Central memory CD4-positive, alpha-beta T cell (primary cell): ENCODE measurements around the gene KIAA0513.
"Not testable (repeated sequence)": the region's sequence is repeated elsewhere in the genome, so short reads cannot be mapped to it uniquely, and the experiment has no call there.

Experiments used
- DNase-seq: peaks from one replicate; pipeline ENCODE4 v3.0.0; 2022

KIAA0513 gene

DNA sequence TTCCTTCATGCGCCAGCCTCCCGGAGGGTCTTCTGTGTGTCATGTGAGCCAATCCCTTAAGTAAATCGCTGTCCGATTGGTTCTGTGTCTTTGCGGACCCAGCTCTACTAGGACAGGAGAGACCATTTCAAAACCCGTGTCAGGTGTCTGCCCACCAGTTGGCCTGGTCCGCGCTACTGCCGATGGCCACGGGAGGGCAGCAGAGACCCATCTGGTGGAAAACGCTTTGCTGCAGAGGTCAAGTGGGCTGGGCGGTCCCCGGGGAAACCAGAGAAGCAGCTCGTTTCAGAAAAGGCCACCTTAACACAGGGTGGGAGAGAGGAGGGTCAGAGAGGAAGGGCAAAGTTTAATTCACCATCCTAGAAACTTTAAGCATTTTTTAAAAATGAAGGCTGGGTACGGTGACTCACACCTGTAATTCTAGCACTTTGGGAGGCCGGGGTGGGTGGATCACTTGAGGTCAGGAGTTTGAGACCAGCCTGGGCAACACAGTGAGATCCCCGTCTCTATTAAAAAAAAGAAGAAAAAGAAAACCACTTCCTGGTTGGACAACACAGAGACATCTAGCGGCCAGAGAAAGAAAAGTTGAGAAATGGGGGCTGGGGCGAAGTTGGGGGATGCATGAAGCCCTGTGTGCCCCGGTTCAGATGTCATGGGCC, 87.4 kb downstream of the KIAA0513 start:
- DNase-seq: peak; percentile 48

DNA sequence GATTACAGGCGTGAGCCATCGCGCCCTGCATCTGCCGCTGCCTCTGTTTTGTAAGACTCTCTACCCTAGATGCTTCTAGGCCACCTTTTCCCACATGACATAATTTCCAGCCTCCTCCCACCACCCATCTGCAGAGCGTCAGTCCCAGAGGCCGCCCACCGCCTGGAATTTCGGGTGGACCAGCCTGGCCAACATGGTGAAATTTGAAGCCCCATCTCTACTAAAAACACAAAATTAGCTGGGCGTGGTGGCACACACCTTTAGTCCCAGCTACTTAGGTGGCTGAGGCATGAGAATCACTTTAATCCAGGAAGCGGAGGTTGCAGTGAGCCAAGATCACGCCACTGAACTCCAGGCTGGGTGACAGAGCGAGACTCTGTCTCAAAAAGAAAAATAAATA, 89.8 kb downstream of the KIAA0513 start:
- DNase-seq: no peak

GRCh38 chr16:85120006-85120340, 92.4 kb downstream of the KIAA0513 start:
- no peak for DNase-seq

DNA sequence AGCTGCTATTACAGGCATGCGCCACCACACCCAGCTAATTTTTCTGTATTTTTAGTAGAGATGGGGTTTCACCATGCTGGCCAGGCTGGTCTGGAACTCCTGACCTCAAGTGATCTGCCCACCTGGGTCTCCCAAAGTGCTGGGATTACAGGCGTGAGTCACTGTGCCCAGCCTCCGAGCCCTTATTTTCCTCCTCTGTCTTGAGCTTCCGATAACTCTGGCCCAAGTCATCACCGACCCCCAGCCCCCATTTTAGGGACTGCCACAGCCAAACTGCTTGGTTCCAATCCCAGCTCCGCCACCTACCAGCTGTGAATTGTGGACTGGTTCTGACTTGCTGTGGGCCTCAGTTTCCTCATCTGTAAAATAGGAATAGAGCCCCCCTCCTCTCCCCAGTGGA, 95.8 kb downstream of the KIAA0513 start:
- not testable (repeated sequence) for DNase-seq

- DNase-seq: no peak
Measured at GRCh38 chr16:85123891-85124635, 96.5 kb downstream of the KIAA0513 start.

DNA sequence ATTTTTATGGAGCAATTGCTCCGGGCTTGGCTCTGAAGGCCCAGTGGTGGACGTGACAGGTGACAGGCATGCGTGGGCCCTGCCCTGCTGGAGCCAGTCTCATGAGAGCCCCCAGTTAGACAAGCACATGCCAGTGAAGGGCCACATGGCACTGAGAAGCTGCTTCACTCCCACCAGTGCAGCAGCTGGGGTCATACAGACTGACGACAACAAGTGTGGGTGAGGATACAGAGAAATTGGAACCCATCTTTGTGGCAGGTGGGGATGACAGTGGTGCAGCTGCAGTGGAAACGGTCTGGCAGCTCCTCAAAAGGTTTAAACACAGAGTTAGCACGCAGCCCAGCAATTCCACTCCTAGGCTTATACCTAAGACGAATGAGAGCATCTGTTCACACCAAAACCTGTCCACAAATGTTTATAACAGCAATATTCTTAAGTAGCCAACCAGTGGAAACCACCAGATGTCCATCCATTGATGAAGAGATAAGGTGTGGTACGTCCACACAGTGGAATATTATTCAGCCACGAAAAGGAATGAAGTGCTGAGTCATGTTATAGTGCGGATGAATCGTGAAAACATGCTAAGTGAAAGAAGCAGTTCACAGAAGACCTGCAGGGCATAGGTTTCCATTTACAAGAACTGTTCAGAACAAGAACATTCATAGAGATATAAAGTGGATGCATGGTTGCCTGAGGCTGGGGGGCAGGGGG, 97.2 kb downstream of the KIAA0513 start:
- no peak for DNase-seq

DNA sequence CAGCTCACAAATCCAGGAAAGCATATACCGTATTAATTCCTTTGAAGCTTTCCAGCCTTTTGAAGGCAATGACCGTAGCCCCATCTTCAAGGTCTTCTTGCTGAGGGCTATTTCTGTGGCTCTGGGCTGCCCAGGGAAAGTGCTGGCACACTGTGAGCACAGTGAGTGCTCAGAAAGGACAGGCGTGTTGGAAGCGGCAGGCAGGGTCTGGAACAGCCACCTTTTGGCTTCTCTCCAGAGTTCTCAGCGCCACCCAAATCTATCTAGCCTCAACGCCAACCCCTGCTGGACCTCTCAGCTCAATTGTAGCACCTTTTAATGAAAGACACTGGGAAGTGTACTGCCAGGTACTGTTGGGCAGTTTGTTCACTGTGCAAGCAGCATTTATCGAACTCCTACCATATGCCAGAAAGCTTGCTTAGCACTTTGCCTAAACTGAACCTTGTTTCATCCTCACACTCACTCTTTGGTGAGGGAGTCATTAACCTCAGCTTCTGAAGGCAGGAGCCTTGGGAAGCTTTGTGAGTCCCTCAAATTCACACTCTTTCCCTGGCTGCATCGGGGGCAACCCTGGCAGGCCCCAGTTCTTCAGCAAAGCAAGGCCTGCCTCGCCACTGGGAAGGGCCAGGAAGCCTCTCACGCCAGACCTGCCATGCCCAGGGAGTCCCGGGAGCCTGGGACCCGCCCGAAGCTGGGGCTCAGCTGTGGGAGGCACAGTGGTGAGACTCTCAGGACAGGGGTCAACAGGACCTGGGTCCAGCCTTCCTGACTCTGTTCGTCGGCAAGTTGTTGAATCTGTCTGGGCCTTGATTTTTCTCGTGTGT, 98.2 kb downstream of the KIAA0513 start:
- DNase-seq: no peak

DNA sequence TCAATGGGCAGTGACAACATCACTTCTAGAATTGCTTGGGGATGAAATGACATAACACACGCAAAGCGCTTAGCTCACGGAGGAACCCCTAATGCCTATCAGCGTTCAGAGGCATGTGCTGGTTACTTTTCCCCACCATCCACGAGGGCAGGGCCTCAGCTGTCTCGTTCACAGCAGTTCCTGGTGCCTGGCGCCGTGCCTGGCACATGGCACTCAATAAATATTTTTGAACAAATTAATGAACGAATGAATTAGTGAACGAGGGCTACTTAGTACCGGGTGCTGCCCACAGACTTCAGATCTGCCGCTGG, 98.8 kb downstream of the KIAA0513 start:
- no peak for DNase-seq

DNA sequence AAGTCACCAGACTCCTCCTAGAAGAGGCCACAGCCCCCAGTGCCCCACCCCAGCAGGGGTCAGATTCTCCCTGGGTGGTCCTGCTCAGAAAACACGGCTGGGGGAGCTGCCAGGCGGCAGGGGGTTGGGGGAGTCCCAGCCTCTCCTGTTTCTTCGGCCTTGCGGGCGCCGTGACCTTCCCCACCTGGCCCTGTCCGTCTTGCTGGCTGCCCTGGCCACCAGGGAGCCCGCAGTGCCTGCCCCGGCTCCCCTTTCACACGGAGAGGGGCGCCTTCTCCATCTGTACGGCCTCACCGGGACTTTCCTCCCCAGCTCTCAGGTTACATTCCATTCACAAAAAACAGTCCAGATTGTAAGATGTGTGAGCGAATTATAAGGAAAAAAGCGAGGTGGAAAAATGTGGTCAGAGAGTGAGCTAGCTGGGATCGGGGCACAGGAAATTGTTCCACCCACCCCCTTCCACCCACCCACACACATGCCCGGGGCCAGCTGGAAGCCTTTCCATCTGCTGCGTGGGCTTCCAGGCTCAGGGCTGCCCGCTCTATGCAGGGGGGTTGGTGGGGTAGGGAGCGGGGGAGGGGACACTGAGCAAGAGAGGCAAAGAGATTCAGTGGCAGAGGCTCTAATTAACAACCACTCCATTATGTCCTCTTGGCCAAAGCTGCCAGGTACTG, 99.2 kb downstream of the KIAA0513 start:
- DNase-seq: no peak

GRCh38 chr16:85127379-85127723, 99.8 kb downstream of the KIAA0513 start:
- DNase-seq: no peak

DNA sequence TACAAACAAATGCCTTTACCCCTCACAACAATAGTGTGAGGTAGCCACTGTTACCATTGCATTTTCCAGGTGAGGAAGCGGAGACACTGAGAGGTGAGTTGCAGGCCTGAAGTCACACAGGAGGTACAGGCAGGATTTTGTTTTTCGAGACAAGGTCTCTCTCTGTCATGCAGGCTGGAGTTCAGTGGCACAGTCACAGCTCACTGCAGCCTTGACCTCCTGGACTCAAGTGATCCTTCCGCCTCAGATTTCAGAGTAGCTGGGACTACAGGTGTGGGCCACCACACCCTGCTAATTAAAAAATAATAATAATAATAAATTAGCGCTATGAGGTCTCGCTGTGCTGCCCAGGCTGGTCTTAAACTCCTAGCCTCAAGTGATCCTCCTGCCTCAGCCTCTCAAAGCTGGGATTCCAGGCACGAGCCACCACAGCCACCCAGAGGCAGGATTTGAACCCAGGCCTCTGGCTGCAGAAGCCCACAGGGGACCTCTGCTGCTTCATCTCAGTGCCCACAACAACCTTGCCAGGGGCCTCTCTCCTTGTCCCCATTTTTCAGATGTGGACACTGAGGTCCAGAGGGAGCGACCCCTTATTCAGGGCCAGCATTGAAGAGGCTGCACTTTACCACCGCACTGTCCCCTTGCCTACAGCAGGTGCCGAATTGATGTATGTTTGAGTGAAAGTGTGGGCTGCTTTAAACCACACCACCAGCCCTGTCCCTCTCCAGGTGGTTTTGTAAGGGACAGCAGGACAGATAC, 100.7 kb downstream of the KIAA0513 start:
- no peak for DNase-seq

DNA sequence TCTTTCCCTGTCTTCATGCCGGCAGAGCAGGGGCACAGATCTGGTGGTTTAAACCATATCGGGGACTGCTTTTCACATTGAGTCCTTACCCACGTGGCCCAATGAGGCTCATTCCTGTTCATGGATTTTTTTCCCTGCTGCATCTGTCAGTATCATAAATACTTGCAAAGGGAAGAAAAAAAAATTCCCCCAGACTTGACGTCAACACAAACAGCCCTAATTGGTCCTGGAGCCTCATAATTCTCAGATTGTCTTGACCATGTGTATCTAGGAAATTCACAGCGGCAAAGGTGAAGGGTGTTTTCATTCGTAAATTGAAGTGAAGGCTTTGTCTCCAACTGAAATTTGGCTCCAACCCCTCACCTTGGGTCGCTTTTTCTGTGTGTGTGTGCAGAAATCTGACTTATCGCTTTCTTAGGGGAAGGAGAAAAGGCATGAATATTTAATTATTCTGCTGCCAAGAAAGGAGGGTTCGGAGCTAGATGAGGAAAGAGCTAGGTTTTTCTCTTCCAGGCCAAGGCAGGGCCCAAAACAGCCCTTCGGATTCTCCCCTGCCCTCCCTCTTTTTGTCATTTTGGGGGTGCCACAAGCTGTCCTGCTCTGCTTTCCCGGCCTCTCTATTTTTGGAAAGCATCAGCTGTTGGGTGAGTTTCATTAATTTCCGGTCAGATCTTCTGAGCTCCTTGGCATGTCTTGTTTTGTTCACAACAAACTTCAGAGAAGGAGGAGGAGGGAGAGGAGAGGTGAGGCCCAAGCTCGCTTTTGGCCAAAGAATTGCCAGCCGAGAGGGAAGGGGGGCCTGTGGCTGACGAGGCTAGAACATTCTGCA, 102.5 kb downstream of the KIAA0513 start:
- no peak for DNase-seq

DNA sequence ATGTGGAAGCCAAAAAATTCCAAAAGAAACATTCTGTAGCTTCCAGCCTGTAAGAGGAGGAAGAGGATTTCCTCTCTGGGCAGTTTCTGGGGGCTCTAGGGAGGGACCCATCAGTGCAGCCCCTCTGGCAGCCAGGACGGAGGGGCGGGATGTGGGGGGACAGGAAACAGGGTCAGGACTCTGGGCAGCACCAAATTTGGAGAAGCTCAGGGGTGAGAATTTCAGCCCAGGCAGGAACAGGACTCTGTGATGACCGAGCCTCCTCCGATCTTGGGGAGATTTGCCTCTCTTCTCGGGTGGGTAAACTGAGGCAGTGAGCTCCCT, 103.1 kb downstream of the KIAA0513 start:
- no peak for DNase-seq

DNA sequence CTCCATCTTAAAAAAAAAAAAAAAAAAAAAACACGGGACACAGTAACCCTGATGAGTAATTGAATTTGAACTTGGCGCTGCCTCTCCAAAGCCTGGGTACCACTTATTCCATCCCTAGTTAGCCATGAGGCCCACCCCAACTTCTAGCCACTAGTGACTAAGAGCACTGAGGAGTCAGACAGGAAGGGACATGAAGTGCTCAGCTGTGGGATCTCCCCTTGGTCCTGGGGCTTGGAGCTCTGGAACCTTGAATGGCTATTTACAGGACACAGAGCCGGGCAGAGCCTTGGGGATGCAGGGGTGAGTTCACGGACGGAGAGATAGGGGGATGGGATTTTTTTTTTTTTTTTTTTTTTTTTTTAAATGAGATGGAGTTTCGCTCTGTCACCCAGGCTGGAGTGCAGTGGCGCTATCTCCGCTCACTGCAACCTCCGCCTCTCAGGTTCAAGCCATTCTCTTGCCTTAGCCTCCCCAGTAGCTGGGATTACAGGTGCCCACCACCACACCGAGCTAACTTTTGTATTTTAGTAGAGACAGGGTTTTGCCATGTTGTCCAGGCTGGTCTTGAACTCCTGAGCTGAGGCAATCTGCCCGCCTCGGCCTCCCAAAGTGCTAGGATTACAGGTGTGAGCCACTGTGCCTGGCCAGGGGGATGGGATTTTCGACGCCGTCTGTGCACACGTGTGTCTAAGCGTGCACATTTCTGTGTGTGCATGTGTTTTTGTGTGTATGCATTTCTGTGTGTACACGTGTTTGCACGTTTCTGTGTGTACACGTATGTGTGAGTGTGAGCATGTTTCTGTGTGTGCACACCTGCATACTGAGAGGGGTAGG, 105.1 kb downstream of the KIAA0513 start:
- DNase-seq: no peak

DNA sequence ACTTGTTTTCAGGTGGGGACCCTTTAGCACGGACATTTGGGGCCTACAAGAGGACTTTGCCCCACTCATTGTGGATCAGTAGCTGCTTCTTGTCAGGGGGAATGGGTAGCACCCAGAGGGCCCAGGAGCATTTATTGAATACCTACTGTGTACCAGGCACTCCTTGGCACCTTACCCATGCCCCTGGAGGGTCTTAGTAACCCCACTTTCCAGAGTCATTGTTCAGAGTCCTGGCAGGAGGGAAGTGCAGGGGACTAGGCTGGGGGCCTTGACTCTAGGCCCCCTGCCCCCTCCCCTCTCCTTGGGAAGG, 105.7 kb downstream of the KIAA0513 start:
- no peak for DNase-seq

DNA sequence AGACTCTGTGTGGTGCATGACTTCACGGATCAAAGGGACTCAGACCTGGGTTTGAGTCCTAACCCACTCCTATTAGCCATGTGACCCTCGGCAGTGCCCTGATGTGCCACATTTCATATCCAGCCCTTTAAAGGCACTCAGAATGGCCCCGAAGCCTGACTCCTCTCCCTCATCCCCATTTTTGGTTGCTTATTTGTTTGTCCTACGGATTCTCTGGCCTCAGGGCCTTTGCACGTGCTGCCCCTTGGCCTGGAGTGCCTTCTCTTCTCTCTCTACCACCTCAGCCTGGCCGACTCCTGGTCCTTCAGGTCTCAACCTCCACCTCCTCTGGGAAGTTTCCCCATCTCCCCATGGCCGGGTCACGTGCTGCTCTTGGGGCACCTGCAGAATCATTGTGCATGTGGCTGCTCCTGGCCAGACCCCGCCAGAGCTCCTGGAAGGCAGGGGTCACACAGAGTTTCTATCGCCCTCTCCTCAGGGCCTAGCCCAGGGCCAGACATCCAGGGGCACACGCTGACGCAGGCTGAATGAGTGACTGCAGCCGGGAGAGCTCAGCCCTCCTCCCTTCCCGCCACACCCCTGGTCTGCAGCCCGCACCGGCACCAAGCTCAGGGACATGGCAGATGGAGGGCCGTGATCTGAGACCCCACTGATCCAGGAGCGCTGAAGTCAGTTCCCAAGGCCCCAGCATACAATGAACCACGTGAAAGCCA, 106.6 kb downstream of the KIAA0513 start:
- no peak for DNase-seq

GRCh38 chr16:85134789-85135142, 107.2 kb downstream of the KIAA0513 start:
- DNase-seq: no peak

- no peak for DNase-seq
Measured at GRCh38 chr16:85136213-85136701, 108.7 kb downstream of the KIAA0513 start.

DNA sequence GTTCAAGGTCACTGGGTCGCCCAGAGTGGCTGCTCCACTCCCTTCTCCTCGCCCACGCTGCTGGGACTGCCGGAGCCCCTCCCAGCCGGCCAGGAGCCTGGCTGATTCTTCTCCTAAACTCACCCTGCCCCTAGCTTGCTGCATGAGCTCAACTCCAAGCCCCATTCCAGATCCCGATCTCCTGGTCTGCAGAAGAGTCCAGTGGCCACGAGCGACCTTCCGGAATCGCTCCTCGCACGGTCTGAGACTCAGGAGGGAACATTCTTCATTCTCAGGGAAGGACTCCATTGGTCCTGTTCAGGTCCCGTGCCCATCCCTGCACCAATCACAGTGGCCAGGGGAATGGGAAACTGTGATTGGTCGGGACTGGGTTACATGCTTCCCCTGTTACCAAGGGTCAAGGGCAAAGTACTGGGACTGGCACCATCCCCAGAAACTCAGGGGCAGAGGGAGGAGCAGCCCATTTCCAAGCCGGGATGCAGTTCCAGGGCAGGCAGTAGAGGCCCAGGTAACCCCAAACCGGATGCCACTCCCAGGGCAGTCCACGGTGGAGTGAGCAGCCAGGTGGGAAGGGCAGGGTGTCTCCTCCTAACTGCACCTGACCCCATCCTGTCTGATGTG, 109.2 kb downstream of the KIAA0513 start:
- DNase-seq: no peak
